PC-3 (cell line): Measurements from ENCODE around the gene GPC5. TPM values are rescaled to one million over a fixed set of nuclear protein-coding genes. Genes with fewer than 3 reads are reported as not detected.

Experiments
- ATAC-seq: fragments of 200-7000 bp; cut with Tn5 transposase; 2 replicates; pipeline ENCODE4 v1.9.1; 2020; ENCODE audit warnings: mild to moderate bottlenecking, moderate library complexity
- BruUV-seq: library from RNA; stranded (reverse); fragments of 400-500 nt; replicated peaks from 2 replicates; lab custom pipeline; 2021; lab: Mats Ljungman, UMichigan
- CTCF ChIA-PET: fragments of 300-600 bp; sonication (Branson Sonifier 250); formaldehyde crosslinking; loops from one replicate; lab custom pipeline; 2022; ENCODE audit warnings: antibody characterized with exemption; lab: Charles Lee
- POLR2A ChIA-PET: fragments of 300-600 bp; sonication (Branson Sonifier 250); formaldehyde crosslinking; loops from one replicate; lab custom pipeline; 2022; ENCODE audit warnings: antibody characterized with exemption; ENCODE audit not compliant: unreplicated experiment; lab: Charles Lee
- DNase-seq: peaks from one replicate; pipeline ENCODE4 v3.0.0-alpha.2; 2015
- H2AFZ ChIP-seq: fragments of 300-600 bp; sonication (generic); 2 replicates; pipeline ENCODE4 v1.6.0; 2016; ENCODE audit warnings: antibody characterized with exemption, low read length
- H3F3A ChIP-seq: fragments of 300-600 bp; sonication (generic); one replicate; pipeline ENCODE4 v1.6.0; 2017; ENCODE audit warnings: antibody characterized with exemption, low read length, control low read depth, mild to moderate bottlenecking; ENCODE audit not compliant: unreplicated experiment
- H3K27ac ChIP-seq: fragments of 300-600 bp; sonication (generic); 2 replicates; pipeline ENCODE4 v1.5.1; 2016; ENCODE audit warnings: mild to moderate bottlenecking, low read length
- H3K27me3 ChIP-seq: fragments of 300-600 bp; sonication (generic); 2 replicates; pipeline ENCODE4 v1.6.1; 2016; ENCODE audit warnings: low read length, mixed read lengths
- H3K36me3 ChIP-seq: fragments of 300-600 bp; sonication (generic); 2 replicates; pipeline ENCODE4 v1.6.1; 2016; ENCODE audit warnings: low read depth, mixed run types, low read length, mixed read lengths
- H3K4me1 ChIP-seq: fragments of 300-600 bp; sonication (generic); 2 replicates; pipeline ENCODE4 v1.5.1; 2016; ENCODE audit warnings: low read length; ENCODE audit not compliant: insufficient read depth
- H3K4me2 ChIP-seq: fragments of 300-600 bp; sonication (generic); 2 replicates; pipeline ENCODE4 v1.6.0; 2016; ENCODE audit warnings: low read length
- H3K4me3 ChIP-seq: fragments of 300-600 bp; sonication (generic); 2 replicates; pipeline ENCODE4 v1.5.1; 2016; ENCODE audit warnings: mild to moderate bottlenecking, low read length, mixed read lengths
- H3K79me2 ChIP-seq: fragments of 300-600 bp; sonication (generic); 2 replicates; pipeline ENCODE4 v1.6.1; 2017; ENCODE audit warnings: low read length, mixed read lengths
- H3K9ac ChIP-seq: fragments of 300-600 bp; sonication (generic); 2 replicates; pipeline ENCODE4 v1.6.0; 2016; ENCODE audit warnings: mild to moderate bottlenecking, low read length
- H3K9me2 ChIP-seq: fragments of 300-600 bp; sonication (generic); replicated peaks from 2 replicates; pipeline ENCODE4 v1.6.1; 2016; ENCODE audit warnings: mixed run types, low read length, mixed read lengths
- H3K9me3 ChIP-seq: fragments of 300-600 bp; sonication (generic); 2 replicates; pipeline ENCODE4 v1.6.1; 2016; ENCODE audit warnings: low read length, mixed read lengths
- H4K20me1 ChIP-seq: fragments of 300-600 bp; sonication (generic); 2 replicates; pipeline ENCODE4 v1.6.1; 2016; ENCODE audit warnings: low read length, mixed read lengths
- EZH2 ChIP-seq: fragments of 300-600 bp; sonication (generic); IDR thresholded peaks from one replicate; pipeline ENCODE4 v1.6.1; 2017; ENCODE audit warnings: antibody characterized with exemption, mild to moderate bottlenecking, low read length; ENCODE audit not compliant: unreplicated experiment
- EZH2phosphoT487 ChIP-seq: fragments of 300-600 bp; sonication (generic); IDR thresholded peaks from 2 replicates; pipeline ENCODE4 v1.6.1; 2018; ENCODE audit warnings: mild to moderate bottlenecking, antibody characterized with exemption, low read length, borderline replicate concordance
- intact Hi-C: fragments of 100-400 bp; cut with micrococcal nuclease; formaldehyde crosslinking; loops from 2 replicates; pipeline ENCODE4 v1.9.0; 2023
- total RNA-seq: library from RNA; depleted of rRNA; stranded (reverse); fragments of >200 nt; gene quantifications from 2 replicates; pipeline ENCODE4 v1.2.3, GENCODE V29; 2014
- TF ChIP-seq, protein P1 (sequence below): fragments of 300-600 bp; sonication (generic); conservative IDR thresholded peaks from 2 replicates; pipeline ENCODE4 v1.5.1; 2017; ENCODE audit warnings: antibody characterized with exemption, low read depth, mild to moderate bottlenecking, low read length

GPC5 gene
- total RNA-seq, 1 experiment from 2014 or later, result not detected

DNA sequence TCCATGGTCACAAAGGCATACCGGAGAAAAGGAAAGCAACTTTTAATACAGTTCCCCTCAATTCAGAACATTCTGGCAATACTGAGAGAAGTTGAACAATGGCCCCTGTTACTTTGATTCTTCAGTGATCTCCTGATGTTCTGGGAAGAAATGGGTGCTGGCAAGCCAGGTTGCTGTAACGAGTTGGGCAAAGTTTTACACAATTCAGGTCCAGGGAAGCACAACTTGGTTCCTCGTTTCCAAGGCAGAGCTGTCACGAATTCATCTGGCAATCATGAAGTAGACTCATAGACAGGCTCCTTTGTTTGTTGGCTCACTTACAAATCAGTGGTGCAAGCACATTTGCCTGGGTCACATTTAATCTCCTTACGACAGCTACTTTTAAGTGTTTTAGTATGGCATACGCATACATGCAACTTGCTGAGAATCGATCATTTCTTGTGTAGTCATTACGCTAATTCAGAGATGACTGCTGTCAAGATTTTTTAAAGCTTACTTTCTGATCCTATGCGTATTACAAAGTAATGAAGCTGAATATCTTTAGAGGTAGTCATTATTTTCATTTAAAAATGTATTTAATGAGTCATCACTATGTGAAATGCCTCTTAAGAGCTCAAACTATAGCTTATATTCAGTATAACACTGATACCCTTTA is 174.7 kb downstream of the GPC5 start:
- no peaks in the 10 kb centered on the region for H3K9me2 ChIP-seq
- no peak overlapping the region for H3K4me3 ChIP-seq
- H3K4me2 ChIP-seq, result no peak overlapping the region
- no peak overlapping the region for H3K9ac ChIP-seq
- H3K36me3 ChIP-seq, result no peaks in the 10 kb centered on the region
- no peaks in the 10 kb centered on the region for H3K79me2 ChIP-seq
- 0 out of 2 replicates have a peak overlapping the region, but pooled peaks have one; percentile 3 for H3K27ac ChIP-seq
- H3K27me3 ChIP-seq, result no peaks in the 10 kb centered on the region
- TF ChIP-seq EZH2, result no peak
- TF ChIP-seq, protein P1, sequence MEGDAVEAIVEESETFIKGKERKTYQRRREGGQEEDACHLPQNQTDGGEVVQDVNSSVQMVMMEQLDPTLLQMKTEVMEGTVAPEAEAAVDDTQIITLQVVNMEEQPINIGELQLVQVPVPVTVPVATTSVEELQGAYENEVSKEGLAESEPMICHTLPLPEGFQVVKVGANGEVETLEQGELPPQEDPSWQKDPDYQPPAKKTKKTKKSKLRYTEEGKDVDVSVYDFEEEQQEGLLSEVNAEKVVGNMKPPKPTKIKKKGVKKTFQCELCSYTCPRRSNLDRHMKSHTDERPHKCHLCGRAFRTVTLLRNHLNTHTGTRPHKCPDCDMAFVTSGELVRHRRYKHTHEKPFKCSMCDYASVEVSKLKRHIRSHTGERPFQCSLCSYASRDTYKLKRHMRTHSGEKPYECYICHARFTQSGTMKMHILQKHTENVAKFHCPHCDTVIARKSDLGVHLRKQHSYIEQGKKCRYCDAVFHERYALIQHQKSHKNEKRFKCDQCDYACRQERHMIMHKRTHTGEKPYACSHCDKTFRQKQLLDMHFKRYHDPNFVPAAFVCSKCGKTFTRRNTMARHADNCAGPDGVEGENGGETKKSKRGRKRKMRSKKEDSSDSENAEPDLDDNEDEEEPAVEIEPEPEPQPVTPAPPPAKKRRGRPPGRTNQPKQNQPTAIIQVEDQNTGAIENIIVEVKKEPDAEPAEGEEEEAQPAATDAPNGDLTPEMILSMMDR, result no peak
- no peak for TF ChIP-seq EZH2phosphoT487
- ChIA-PET POLR2A (no interaction called here), CTCF (no interaction called here)
- no peaks in the 10 kb centered on the region for H3K9me3 ChIP-seq
- DNase-seq, result peak; percentile 8
- no TSS peak for BruUV-seq
- H4K20me1 ChIP-seq, result no peaks in the 10 kb centered on the region
- H2AFZ ChIP-seq, result no peak overlapping the region
- intact Hi-C loops, result no loop called here
- no peaks in the 10 kb centered on the region for H3F3A ChIP-seq
- no peaks in the 10 kb centered on the region for H3K4me1 ChIP-seq
- no peak for ATAC-seq

DNA sequence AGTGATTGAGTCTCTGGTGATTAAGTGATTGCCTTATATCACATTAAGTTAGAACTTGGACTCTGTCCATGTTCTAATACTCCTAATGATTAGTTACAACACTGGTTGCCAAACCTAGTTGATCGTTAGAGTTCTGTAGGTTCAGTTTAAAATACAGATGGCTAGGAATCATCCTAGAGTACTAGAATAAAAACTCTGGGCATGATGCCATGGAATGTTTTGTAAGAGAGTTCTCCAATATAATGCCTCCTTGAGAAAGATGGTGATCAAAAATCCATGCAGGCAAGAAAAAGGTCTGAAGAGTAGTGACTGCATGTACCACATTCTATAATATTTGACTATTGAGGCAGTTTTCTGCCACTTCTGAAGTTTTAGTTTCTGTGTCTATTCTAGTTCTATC is 176.3 kb downstream of the GPC5 start:
- no peaks in the 10 kb centered on the region for H3F3A ChIP-seq
- POLR2A ChIA-PET, result no interaction called here
- TF ChIP-seq EZH2, result no peak
- TF ChIP-seq EZH2phosphoT487, result no peak
- TF ChIP-seq, protein P1, result no peak
- CTCF ChIA-PET, result no interaction called here
- H3K9me2 ChIP-seq, result no peaks in the 10 kb centered on the region
- H3K79me2 ChIP-seq, result no peaks in the 10 kb centered on the region
- H3K36me3 ChIP-seq, result no peaks in the 10 kb centered on the region
- no peaks in the 10 kb centered on the region for H3K4me1 ChIP-seq
- DNase-seq (no peak), ATAC-seq (no peak)
- BruUV-seq, result no TSS peak
- no peaks in the 10 kb centered on the region for H3K9me3 ChIP-seq
- no peak overlapping the region for H2AFZ ChIP-seq
- H3K9ac ChIP-seq, result no peak overlapping the region
- H3K27me3 ChIP-seq, result no peaks in the 10 kb centered on the region
- no peak overlapping the region for H3K27ac ChIP-seq
- intact Hi-C loops, result no loop called here
- no peak overlapping the region for H3K4me2 ChIP-seq
- H4K20me1 ChIP-seq, result no peaks in the 10 kb centered on the region
- H3K4me3 ChIP-seq, result no peak overlapping the region

DNA sequence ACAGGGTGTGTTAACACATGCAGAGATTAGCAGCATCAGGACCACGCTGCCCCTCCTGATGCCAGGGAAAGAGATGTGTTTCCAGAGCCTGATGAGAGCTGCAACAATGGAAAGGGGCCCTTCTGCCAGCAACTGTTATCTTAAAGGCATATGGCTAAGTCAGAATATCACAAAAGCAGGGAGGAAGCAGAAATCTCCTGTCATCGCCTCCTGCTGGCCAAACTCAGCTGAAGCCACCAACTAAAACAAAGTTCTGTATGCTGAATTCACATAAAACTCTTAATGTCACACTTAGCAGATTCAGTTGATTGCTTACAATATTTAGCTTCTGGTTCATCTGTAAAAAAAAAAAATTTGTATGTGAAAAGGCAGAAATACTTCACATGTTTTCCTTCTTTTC is 178.2 kb downstream of the GPC5 start:
- Histone ChIP-seq H3K79me2 (no peaks in the 10 kb centered on the region), H4K20me1 (no peaks in the 10 kb centered on the region), H3K4me2 (no peak overlapping the region), H3K4me3 (no peak overlapping the region), H3F3A (no peaks in the 10 kb centered on the region), H3K36me3 (no peaks in the 10 kb centered on the region), H3K27ac (no peak overlapping the region), H3K4me1 (no peaks in the 10 kb centered on the region), H3K9me2 (no peaks in the 10 kb centered on the region), H3K9me3 (no peaks in the 10 kb centered on the region), H3K9ac (no peak overlapping the region), H3K27me3 (no peaks in the 10 kb centered on the region), H2AFZ (no peak overlapping the region)
- BruUV-seq, result no TSS peak
- DNase-seq (no peak), ATAC-seq (no peak)
- CTCF ChIA-PET, result no interaction called here
- POLR2A ChIA-PET, result no interaction called here
- intact Hi-C loops, result no loop called here
- TF ChIP-seq, protein P1, result peak; percentile 22; the same call in 1 of the 2 replicates
- TF ChIP-seq EZH2, result no peak
